ENCODE measurements around the gene LRRC75A.

- TF ChIP-seq EZH2 (IDR thresholded peaks at IDR 0.05; ENCODE audit: borderline replicate concordance, insufficient read depth, low read length, poor library complexity, severe bottlenecking) (no peak), RAD21 (conservative IDR thresholded peaks at IDR 0.05) (no peak), POLR2AphosphoS5 (IDR thresholded peaks at IDR 0.05) (no peak), TAF1 (IDR thresholded peaks at IDR 0.05; ENCODE audit: low read depth) (no peak), MXI1 (conservative IDR thresholded peaks at IDR 0.05; ENCODE audit: poor library complexity, severe bottlenecking) (no peak)
- TF ChIP-seq, protein P1, sequence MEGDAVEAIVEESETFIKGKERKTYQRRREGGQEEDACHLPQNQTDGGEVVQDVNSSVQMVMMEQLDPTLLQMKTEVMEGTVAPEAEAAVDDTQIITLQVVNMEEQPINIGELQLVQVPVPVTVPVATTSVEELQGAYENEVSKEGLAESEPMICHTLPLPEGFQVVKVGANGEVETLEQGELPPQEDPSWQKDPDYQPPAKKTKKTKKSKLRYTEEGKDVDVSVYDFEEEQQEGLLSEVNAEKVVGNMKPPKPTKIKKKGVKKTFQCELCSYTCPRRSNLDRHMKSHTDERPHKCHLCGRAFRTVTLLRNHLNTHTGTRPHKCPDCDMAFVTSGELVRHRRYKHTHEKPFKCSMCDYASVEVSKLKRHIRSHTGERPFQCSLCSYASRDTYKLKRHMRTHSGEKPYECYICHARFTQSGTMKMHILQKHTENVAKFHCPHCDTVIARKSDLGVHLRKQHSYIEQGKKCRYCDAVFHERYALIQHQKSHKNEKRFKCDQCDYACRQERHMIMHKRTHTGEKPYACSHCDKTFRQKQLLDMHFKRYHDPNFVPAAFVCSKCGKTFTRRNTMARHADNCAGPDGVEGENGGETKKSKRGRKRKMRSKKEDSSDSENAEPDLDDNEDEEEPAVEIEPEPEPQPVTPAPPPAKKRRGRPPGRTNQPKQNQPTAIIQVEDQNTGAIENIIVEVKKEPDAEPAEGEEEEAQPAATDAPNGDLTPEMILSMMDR (IDR thresholded peaks at IDR 0.05; ENCODE audit: poor library complexity, severe bottlenecking) = no peak
- TF ChIP-seq, protein P2, sequence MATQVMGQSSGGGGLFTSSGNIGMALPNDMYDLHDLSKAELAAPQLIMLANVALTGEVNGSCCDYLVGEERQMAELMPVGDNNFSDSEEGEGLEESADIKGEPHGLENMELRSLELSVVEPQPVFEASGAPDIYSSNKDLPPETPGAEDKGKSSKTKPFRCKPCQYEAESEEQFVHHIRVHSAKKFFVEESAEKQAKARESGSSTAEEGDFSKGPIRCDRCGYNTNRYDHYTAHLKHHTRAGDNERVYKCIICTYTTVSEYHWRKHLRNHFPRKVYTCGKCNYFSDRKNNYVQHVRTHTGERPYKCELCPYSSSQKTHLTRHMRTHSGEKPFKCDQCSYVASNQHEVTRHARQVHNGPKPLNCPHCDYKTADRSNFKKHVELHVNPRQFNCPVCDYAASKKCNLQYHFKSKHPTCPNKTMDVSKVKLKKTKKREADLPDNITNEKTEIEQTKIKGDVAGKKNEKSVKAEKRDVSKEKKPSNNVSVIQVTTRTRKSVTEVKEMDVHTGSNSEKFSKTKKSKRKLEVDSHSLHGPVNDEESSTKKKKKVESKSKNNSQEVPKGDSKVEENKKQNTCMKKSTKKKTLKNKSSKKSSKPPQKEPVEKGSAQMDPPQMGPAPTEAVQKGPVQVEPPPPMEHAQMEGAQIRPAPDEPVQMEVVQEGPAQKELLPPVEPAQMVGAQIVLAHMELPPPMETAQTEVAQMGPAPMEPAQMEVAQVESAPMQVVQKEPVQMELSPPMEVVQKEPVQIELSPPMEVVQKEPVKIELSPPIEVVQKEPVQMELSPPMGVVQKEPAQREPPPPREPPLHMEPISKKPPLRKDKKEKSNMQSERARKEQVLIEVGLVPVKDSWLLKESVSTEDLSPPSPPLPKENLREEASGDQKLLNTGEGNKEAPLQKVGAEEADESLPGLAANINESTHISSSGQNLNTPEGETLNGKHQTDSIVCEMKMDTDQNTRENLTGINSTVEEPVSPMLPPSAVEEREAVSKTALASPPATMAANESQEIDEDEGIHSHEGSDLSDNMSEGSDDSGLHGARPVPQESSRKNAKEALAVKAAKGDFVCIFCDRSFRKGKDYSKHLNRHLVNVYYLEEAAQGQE (IDR thresholded peaks at IDR 0.05; ENCODE audit: borderline replicate concordance) = no peak
These were observed 5.0 kb upstream of the LRRC75A start for GRCh38 chr17:16496820-16497489.
